SK-N-SH (cell line): Measurements from ENCODE around the gene ATF6B.

Experiments
- CTCF ChIP-seq: fragments of 200-600 bp; sonication (generic); IDR thresholded peaks from 2 replicates; pipeline ENCODE4 v1.6.1; 2017; ENCODE audit warnings: antibody characterized with exemption, mild to moderate bottlenecking, moderate library complexity
- EZH2phosphoT487 ChIP-seq: fragments of 200-600 bp; sonication (generic); IDR thresholded peaks from 2 replicates; pipeline ENCODE4 v1.6.1; 2017; ENCODE audit warnings: low read depth, mixed run types, mild to moderate bottlenecking, antibody characterized with exemption, moderate library complexity, borderline replicate concordance
- JUND ChIP-seq: IDR thresholded peaks from 2 replicates; pipeline ENCODE4 v1.4.0; 2012
- MAX ChIP-seq: IDR thresholded peaks from 2 replicates; pipeline ENCODE4 v1.4.0; 2012; ENCODE audit warnings: low read depth
- POLR2AphosphoS5 ChIP-seq: IDR thresholded peaks from 2 replicates; pipeline ENCODE4 v1.6.1; 2012; ENCODE audit warnings: low read depth, low read length
- RCOR1 ChIP-seq: fragments of 150-350 bp; IDR thresholded peaks from 2 replicates; pipeline ENCODE4 v1.6.1; 2017; ENCODE audit warnings: antibody characterized with exemption, low read length
- TAF1 ChIP-seq: IDR thresholded peaks from 2 replicates; pipeline ENCODE4 v1.6.1; 2012; ENCODE audit warnings: low read depth, mild to moderate bottlenecking, low read length, moderate library complexity, borderline replicate concordance

GRCh38 chr6:32087574-32088486, 40.2 kb downstream of the ATF6B start:
- no peak for TF ChIP-seq JUND
- peak; percentile 43 for TF ChIP-seq CTCF
- TF ChIP-seq MAX, result no peak
- TF ChIP-seq RCOR1, result no peak
- no peak for TF ChIP-seq EZH2phosphoT487
- no peak for TF ChIP-seq TAF1
- no peak for TF ChIP-seq POLR2AphosphoS5
